Measurements from ENCODE around the gene CLCA4. TPM values are rescaled to one million over a fixed set of nuclear protein-coding genes. Genes with fewer than 3 reads are reported as not detected.
A peak's percentile ranks its signal among the peaks of the same experiment; 100 is the strongest.

CLCA4 gene
- total and polyA plus RNA-seq, 10 of the 15 experiments (the other 5 are each of a cell fraction or from before 2014, with no cell fraction given) = 0.01 to 0.08 TPM; not detected in 8

GRCh38 chr1:86503406-86504136 lies 43.3 kb upstream of the CLCA4 start:
- Histone ChIP-seq H3K27ac (ENCODE audit: control insufficient read depth, insufficient read depth) (no peak overlapping the region), H3K27me3 (replicated peaks in 1 of 2; ENCODE audit: control insufficient read depth in 2 of 2, insufficient read depth in 2 of 2, low read length in 1 of 2) (peaks cover 0 to 2% of the 10 kb centered on the region in 2 experiments; a peak in 3 of 4 replicates), H3K9me3 (replicated peaks; ENCODE audit: control insufficient read depth, insufficient read depth, low read length) (no peaks in the 10 kb centered on the region), H3K4me3 (no peak overlapping the region; the same call in 1 of the 2 replicates), H3K4me1 (ENCODE audit: control insufficient read depth, insufficient read depth, low read length) (no peaks in the 10 kb centered on the region), H3K4me2 (ENCODE audit: control insufficient read depth, insufficient read depth) (peak overlapping the region; percentile 83), H3K9ac (ENCODE audit: control insufficient read depth, insufficient read depth, low read length) (no peak overlapping the region), H3K79me2 (ENCODE audit: control insufficient read depth, insufficient read depth, low read length) (no peaks in the 10 kb centered on the region), H4K20me1 (ENCODE audit: control insufficient read depth, insufficient read depth) (no peaks in the 10 kb centered on the region), H2AFZ (ENCODE audit: control insufficient read depth, low read depth, low read length) (peak overlapping the region; percentile 98; the same call in 1 of the 2 replicates), H3K36me3 (ENCODE audit: control insufficient read depth in 2 of 2, insufficient read depth in 2 of 2, low read length in 1 of 2) (no peaks in the 10 kb centered on the region)
- CTCF ChIA-PET = interaction anchor here (1.2 to 11.1 kb wide), 5 partner anchors 30 to 203 kb away, joined by 6 to 104 read pairs (median 28); partner anchors contain the start of gene SH3GLB1
- SMC1A ChIA-PET (ENCODE audit: uncharacterized antibody, unreplicated experiment) = interaction anchor here (1.5 to 2.5 kb wide), 2 partner anchors 124 kb away, joined by 9 to 16 read pairs; no protein-coding TSS in a partner anchor
- FAIRE-seq (no peak), ATAC-seq (peak; percentile 17; the same call in 2 of the 3 replicates), DNase-seq (ENCODE audit: low read depth, low spot score) (no peak)
- WGBS (ENCODE audit: insufficient coverage, insufficient replicate concordance, low lambda C conversion rate, missing lambda C conversion rate) = 37% methylated on average over 18 of the region's 18 CpGs
- TF ChIP-seq BHLHE40 (IDR thresholded peaks at IDR 0.05; ENCODE audit: borderline replicate concordance in 1 of 2, low read depth in 2 of 2, low read length in 1 of 2) = peak in 1 of 2 experiments; percentile 54; a peak in 1 of 4 replicates
- no peak for TF ChIP-seq ATF3 (IDR thresholded peaks at IDR 0.05; ENCODE audit: borderline replicate concordance, extremely low read depth, low read depth, low read length)
- peak; percentile 49 for TF ChIP-seq USF1 (IDR thresholded peaks at IDR 0.05; ENCODE audit: borderline replicate concordance, extremely low read length, insufficient read depth, low read depth, low read length)
- TF ChIP-seq RCOR1 (conservative IDR thresholded peaks at IDR 0.05; ENCODE audit: low read depth, low read length) = no peak
- in situ Hi-C loops (cut with MboI) = loop anchor here (5.0 to 25.0 kb wide), 2 partner anchors 121 to 584 kb away; no protein-coding TSS in a partner anchor
- POLR2A ChIA-PET = no interaction called here
- RAD21 ChIA-PET (ENCODE audit: unreplicated experiment) = no interaction called here
- intact Hi-C loops (cut with micrococcal nuclease; ENCODE audit: unreplicated experiment) = loop anchor here (5.0 to 10.0 kb wide), 4 partner anchors 184 to 581 kb away; partner anchors contain the start of gene SH3GLB1
- no TSS peak for BruUV-seq (replicated peaks)

Data from GM12878 (cell line).